Inferior parietal cortex (tissue), 1 donor: ENCODE data around the gene MAN1A1.

Experiments
- DNase-seq: peaks from one replicate; pipeline ENCODE4 v3.0.0-alpha.2; 2016; ENCODE audit errors: extremely low spot score

The MAN1A1 gene

DNA sequence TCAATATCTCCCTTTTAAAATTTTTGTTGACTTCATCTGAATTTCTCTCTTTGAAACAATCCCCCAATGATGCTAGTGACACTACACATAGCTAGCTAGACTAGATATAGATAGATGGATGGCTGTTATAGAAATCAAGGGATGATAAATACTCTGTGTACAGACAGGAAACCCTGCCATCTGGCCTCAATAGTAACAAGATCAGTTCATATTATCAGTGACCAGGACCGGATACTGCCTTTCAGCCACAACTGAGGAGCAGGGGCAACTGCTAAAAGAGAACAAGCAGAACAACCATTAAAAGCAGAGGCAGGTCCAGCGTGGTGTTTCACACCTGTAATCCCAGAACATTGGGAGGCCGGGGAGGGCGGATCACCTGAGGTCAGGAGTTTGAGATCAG is 152.8 kb downstream of the MAN1A1 start:
- no peak for DNase-seq

DNA sequence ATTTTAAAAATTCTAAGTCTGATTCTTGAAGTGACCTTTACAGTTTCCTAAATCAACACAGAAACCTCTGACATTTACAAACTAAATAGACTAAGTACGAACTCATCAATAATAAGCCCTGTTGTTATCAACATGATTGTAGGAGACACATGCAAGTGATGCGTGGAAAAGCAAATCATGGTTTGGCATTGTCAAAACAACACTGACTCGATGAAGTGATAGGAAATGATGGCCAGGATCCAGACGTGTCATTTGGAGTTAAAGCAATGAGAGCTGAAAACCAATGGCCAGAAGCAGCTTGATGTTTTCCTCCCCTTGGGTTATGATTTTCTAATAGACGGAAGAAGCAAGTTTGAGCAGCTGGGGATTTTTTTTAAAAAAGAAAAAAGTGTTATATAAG is 153.7 kb downstream of the MAN1A1 start:
- DNase-seq, result no peak

GRCh38 chr6:119195204-119195603 is 154.4 kb downstream of the MAN1A1 start:
- DNase-seq, result no peak

DNA sequence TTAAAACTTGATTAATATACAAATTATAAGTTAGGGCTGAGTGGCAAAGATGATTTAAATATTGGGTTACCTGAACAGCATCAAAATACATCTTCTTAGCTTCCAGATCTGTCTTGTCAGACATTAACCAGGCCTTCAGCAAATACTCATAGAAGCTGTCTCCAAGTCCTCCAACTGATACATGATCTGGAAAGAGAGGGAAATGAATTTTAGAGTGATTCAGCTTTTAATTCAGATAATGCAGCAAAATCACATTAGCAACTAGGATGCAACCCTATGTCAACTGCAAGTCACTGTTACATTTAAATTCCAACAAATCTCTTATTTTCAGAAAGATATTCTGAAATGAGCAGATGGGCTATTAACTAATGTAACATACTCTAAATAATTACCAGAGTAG is 155.9 kb downstream of the MAN1A1 start:
- DNase-seq, result no peak

- DNase-seq, result no peak
These were observed 157.4 kb downstream of the MAN1A1 start for GRCh38 chr6:119192200-119192599.

DNA sequence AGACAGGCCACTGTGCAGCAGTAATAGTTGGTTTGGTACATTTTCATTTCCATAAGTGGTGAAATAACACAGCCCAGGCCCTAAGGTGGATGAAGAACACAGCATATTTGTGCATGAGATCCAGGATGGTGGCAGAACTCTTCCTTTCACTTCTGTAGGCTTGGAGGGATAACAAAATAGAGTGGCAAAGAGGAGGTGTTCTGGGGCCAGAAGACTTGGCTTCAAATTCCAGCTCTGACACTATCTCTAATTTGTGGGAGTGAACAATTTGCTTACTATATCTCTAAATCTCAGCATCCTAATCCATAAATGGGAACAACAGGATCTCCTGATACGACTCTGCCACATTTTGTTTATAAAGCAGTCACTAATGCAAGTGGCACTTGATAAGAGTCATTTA is 159.4 kb downstream of the MAN1A1 start:
- DNase-seq, result no peak

GRCh38 chr6:119189498-119189897 is 160.1 kb downstream of the MAN1A1 start:
- DNase-seq, result no peak

DNA sequence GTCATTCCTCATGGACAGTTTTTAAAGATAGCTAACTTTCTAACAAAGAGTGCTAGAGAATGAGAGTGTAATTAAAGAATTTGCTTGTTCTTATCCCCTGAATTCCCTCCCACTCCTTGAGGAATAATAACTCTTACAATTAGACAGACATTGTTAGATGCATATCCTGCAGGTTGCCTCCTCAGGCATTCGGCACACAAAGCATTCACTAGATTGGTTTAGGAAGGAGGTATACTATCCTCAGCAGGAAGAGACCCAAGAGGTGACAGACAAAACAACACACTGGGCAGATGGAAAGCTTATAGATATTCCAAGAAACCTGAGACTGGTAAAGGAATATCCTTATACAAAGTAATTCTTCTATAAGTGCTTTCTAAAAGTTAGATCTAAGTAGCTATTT is 162.0 kb downstream of the MAN1A1 start:
- DNase-seq, result no peak

- DNase-seq, result no peak
These were observed 163.1 kb downstream of the MAN1A1 start for GRCh38 chr6:119186490-119186889.

DNA sequence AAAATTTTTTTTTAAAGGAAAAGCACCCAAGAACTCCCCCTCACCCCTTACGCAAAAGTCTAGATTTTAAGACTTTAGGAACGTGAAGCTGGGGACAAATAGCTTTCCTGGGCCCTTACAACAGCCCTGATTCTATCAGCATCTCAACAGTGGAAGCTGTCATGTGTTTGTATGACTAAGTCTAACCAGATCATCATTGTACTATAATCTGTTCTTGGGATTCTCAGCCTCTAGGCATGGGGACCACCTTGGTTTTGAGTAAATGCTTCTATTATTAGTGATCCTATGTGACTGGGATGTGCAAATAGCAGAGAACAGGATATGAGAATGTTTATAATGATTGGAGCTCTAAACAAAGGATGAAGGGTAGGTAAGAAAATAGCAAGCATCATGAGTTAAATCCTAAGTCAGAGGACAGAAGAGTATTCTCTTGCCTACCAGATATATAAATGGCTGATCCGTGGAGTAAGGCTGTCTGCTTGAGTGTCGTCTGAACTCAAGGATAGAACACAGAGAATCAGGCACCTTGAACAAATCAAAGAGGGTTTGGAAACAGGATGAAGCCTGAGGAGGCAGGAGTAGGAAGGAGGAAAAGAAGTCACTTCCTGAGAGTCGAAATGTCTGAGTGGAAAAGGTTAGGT is 165.4 kb downstream of the MAN1A1 start:
- no peak for DNase-seq

GRCh38 chr6:119183457-119183856 is 166.1 kb downstream of the MAN1A1 start:
- no peak for DNase-seq

DNA sequence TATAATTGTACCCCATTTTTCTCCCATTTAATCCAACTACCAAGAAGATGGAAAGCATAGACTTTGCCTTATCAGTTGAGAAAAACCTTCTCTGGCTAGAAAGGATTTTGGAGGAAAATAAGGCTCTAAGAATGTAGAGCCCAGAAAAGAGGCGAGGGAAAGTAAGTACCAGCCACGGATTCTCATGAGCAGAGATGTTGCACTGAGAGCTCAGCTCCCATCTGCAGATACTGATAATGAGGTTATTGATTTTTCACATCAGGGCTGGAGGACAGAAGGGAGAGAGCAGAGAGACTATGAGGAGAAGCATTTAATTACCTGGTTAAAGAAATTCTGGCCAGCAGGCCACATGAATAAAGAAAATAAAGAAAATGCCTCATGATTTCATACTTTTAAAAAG is 166.7 kb downstream of the MAN1A1 start:
- no peak for DNase-seq

DNA sequence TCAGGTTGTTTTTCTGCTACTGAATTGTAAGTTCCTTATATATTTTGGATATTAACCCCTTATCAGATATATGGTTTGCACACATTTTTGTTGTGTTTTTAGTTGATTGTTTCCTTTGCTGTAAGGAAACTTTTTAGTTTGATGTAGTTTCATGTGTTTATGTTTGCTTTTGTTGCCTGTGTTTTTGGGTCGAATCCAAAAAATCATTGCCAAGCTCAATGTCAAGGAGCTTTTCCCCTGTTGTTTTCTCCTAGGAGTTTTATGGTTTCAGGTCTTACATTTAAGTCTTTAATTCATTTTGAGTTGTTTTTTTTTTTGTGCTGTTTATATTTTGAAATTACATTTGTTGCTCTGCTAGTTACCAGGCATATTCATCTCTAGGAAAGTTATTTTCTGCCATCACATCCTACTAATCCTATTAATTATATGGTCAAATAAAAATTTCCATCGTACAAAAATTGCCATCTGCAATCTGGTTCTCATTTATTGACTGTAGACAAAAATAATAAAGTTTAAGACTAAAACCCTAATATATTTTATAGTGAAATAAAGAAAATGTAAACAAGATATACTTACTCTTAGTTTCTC is 167.3 kb downstream of the MAN1A1 start:
- no peak for DNase-seq

- DNase-seq, result no peak
These were observed 168.5 kb downstream of the MAN1A1 start for GRCh38 chr6:119181046-119181445.

GRCh38 chr6:119179842-119180241 is 169.7 kb downstream of the MAN1A1 start:
- DNase-seq, result no peak

GRCh38 chr6:119179062-119179461 is 170.5 kb downstream of the MAN1A1 start:
- no peak for DNase-seq

GRCh38 chr6:119176445-119176844 is 173.1 kb downstream of the MAN1A1 start:
- no peak for DNase-seq

DNA sequence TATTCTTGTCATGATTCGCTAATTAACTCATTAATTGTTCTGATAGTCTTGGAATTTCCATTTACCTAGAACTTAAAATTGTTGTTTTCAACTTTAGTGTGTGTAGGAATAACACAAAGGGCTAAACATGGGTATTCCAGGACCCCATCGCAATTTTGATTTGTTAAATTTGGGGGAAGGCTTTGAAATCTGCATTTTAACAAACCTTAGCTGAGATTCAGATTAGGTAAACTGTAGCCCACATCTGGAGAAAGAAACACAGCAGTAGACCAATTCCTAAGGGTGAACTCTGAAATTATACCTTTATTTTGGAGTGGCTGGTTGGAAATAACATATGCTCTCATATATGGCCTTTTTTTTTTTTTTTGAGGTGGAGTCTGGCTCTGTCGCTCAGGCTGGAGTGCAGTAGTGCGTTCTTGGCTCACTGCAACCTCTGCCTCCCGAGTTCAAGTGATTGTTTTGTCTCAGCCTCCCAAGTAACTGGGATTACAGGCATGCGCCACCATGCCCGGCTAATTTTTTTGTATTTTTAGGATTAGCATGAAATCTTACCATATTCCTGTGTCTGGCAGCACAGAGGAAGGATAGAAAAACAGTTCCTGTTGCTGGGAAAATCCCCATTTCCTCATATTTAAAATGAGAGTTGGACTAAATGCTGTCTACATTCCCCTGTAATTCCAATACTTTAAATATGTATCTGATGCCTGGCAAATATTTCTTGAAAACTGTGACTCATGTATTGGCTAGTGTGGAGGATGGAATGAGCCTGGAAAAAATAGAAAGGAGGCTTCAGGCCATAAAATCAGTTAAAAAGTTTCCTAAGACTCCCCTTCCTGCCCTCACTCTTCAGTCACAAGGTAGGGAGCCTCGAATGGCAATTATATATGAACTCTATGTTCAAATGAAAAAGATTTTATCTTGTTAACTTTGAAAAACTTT is 174.4 kb downstream of the MAN1A1 start:
- no peak for DNase-seq

DNA sequence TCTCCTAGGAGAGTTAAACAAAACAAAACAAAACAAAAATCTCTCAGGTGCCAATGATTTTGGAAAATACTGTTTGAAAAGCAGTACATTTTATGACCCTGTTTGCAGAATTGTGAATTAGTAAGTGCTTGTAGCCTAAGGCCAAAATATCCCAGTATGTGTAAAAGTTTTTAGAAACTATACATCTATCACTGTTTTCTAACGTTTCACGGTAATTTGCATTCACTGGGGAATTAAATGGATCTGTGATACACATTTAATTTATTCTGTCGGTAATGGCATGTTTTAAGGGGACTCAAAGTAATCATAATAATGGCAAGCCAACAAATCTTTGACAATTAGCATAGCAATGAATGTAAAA is 175.5 kb downstream of the MAN1A1 start:
- no peak for DNase-seq

DNA sequence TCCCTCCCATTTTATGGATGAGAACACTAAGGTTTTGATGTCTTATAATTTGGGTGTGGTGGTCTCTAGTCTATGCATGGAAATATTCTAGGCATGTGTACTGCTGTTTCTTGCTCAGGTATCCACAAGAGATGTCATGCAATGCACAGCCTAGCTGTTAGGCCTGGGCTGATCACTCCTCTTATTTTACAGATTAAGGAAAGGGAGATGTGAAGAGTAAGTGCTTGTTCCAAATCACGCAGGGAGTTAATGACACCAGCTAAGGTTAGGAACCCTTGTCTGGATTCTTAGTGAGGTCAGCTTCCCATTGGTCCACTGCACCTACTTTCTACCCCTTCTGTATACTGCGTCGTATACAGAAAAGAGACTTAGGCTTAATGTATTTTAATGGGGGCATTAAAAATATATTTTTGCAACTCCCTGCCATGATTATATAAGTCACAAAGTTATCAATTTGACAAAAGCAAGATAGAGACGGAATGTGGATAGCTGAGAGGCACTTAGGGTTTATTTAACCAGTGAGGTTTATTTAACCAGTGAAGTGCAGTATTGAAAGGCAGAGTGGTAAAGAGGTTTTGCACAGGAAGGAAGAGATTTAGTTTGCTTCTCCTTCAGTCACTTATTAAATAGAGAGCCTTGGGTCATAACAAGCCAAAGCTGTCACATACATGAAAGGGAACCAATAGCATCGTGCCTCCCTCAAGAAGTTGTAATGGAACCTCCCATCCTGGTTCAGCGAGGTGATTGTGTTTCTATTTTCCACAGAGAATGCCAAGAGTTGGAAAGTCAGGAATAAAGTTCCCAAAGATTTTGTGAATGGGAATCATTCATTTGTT is 176.1 kb downstream of the MAN1A1 start:
- no peak for DNase-seq

DNA sequence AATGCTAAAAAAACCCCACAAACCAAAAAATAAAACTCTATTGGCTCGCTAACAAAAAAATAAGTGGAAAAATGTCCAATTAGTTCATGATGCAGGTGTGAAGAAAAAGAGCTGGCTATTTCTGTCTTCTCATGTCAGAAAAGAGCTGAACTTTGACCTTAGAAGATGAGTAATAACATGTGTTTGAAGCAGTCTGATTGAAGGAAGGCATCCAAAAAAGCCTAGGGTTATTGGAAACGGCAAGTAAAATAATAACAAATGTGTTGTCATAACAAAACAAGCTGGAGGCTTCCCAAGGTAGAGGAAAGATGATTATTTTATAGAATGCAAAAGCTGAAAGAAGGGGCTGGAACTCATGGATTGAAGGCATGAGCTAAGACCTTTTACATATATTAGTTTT is 176.7 kb downstream of the MAN1A1 start:
- DNase-seq, result no peak
